Measurements from ENCODE around the gene PHACTR4.
"Not testable (repeated sequence)": the region's sequence is repeated elsewhere in the genome, so short reads cannot be mapped to it uniquely, and the experiment has no call there.

The PHACTR4 gene

GRCh38 chr1:28530456-28530855 lies 160.9 kb downstream of the PHACTR4 start:
- FAIRE-seq = no peak

DNA sequence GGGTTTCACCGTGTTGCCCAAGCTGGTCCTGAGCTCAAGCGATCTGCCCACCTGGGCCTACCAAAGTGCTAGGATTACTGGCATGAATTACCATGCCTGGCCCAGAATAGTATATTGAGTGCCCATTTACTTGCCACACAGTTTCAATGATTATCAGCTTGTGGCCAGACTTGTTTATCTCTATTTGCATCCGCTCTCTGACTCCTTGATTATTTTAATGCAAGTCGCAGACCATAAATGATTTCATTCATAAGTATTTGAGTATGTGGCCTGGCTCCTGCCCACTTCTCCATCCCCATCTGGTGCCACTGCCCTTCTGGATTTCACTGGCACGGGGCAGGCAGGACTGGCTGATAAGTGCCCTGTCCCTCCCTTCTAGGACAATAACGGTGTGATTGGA lies 165.1 kb downstream of the PHACTR4 start:
- no peak for FAIRE-seq

DNA sequence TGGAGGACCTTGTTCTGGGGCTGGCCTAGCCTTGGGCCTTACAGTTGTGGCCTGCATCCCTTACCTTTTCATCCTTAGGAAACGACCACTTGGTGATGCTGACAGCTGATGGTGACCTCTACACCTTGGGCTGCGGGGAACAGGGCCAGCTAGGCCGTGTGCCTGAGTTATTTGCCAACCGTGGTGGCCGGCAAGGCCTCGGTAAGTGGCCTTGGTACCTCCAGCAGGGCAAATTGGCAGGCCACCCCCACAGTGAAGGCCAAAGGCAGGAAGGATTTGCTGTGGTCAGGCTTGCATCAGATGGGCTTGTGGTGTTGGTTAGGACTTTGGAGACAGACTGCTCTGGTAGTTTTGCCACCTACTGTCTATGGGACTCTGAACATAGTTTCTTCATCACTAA lies 165.6 kb downstream of the PHACTR4 start:
- no peak for FAIRE-seq

DNA sequence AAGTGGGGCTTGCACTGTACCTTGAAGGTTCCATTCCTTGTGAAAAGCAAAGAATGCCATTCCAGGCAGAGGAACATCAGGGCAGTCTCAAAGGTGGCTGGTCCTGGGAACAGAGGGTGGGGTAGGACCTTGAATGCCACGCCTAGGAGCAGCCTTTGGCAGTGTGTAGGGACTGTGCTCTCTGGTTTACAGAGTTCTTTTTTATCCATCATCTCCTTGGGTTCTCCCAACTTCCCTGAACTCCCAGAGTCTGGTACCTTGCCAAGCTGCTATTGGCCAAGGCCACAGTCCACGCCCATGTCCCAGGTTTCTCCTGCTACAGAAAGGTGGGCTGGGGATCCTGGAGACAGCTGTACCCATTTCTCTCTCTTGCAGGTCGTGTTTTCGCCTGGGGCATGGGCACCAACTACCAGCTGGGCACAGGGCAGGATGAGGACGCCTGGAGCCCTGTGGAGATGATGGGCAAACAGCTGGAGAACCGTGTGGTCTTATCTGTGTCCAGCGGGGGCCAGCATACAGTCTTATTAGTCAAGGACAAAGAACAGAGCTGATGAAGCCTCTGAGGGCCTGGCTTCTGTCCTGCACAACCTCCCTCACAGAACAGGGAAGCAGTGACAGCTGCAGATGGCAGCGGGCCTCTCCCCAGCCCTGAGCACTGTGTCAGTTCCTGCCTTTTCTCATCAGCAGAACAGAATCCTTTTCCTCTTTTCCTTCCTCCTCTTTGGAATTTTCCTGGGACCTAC lies 168.1 kb downstream of the PHACTR4 start:
- FAIRE-seq = no peak

DNA sequence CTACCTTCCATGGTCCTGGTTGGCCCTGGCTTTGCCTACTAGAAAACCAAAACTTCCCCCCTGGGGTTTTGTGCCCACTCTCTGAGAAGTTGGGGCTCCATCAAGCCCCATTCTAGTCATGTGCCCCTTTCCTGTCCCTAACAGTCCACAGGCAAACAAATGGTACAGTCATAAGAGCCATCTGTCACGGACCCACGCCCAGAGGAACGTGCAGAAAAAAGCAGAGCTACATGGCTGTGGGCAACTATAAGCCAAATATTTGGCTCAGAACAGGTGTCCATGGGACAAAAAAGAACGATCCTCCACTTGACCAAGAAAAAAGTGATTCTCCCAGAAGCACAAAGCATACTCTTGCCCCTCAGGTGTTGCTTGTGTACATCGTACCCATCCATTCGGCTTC lies 168.7 kb downstream of the PHACTR4 start:
- no peak for FAIRE-seq

GRCh38 chr1:28540651-28541050 lies 171.1 kb downstream of the PHACTR4 start:
- FAIRE-seq = no peak

DNA sequence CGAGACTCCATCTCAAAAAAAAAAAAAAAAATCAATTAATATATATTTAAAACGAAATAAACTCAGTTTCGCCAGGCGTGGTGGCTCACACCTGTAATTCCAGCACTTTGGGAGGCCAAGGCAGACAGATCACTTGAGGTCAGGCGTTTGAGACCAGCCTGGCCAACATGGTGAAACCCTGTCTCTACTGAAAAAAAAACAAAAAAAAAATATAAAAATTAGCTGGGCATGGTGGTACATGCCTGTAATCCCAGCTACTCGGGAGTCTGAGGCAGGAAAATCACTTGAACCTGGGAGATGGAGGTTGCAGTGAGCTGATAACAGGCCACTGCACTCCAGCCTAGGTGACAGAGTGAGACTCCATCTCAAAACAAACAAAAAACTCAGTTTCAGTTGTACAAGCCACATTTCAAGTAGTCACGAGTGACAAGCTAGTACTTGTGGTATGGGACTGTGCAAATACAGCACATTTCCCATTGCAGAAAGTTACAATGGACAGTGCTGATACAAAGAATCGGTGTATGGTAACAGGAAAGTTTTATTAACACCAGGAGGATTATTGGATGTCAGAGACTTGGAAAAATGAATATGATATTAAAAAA lies 172.0 kb downstream of the PHACTR4 start:
- not testable (repeated sequence) for FAIRE-seq

DNA sequence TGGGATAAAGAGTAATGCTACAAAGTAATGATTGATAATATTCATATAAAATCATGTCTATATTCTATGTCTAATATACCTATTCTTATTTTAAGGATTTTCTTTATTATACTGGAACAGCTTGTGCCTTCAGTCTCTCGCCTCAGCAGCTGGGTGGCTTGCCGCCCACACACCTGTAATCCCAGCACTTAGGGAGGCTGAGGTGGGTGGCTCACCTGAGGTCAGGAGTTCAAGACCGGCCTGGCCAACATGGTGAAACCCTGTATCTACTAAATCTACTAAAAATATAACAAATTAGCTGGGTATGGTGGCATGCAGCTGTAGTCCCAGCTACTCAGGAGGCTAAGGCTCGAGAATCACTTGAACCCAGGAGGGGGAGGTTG lies 175.7 kb downstream of the PHACTR4 start:
- no peak for FAIRE-seq

DNA sequence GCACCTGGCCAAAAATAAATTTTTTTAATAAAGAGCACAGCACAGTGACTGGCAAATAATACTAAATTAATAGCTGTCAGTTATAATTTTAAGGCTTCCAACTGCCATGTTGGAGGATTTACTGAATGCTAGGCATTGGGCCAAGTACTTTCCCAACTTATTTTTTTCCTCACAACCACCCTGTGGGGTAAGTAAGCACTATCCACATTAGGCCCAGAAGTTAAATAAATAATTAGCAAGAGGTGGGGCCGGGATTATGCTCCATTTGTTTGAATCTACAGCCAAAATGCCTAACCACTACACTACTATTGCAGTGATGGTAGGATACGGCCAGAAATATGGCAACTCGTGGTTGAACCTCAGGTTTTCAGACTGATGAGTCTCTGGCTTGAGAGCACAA lies 178.8 kb downstream of the PHACTR4 start:
- no peak for FAIRE-seq
